ENCODE results near the gene TBC1D3B.
"Not testable (repeated sequence)": the region's sequence is repeated elsewhere in the genome, so short reads cannot be mapped to it uniquely, and the experiment has no call there.

The TBC1D3B gene

GRCh38 chr17:36182176-36183000 lies 6.0 kb upstream of the TBC1D3B start:
- in situ Hi-C loops (cut with MboI; ENCODE audit: low sequenced_read_pairs) = no loop called here

- in situ Hi-C loops (cut with MboI; ENCODE audit: low sequenced_read_pairs) = not testable (repeated sequence)
Measured at GRCh38 chr17:36181446-36182175, 5.2 kb upstream of the TBC1D3B start.

GRCh38 chr17:36168836-36169235 lies 7.6 kb downstream of the TBC1D3B start:
- in situ Hi-C loops (cut with MboI; ENCODE audit: low sequenced_read_pairs) = not testable (repeated sequence)

- in situ Hi-C loops (cut with MboI; ENCODE audit: low sequenced_read_pairs) = no loop called here
Measured at GRCh38 chr17:36153895-36154610, 22.4 kb downstream of the TBC1D3B start.

- in situ Hi-C loops (cut with MboI; ENCODE audit: low sequenced_read_pairs) = no loop called here
Measured at GRCh38 chr17:36152639-36153120, 23.8 kb downstream of the TBC1D3B start.

- in situ Hi-C loops (cut with MboI; ENCODE audit: low sequenced_read_pairs) = no loop called here
Measured at GRCh38 chr17:36151891-36152638, 24.4 kb downstream of the TBC1D3B start.

- in situ Hi-C loops (cut with MboI; ENCODE audit: low sequenced_read_pairs) = no loop called here
Measured at GRCh38 chr17:36149296-36149820, 27.1 kb downstream of the TBC1D3B start.

GRCh38 chr17:36148559-36149295 lies 27.7 kb downstream of the TBC1D3B start:
- in situ Hi-C loops (cut with MboI; ENCODE audit: low sequenced_read_pairs) = no loop called here

- in situ Hi-C loops (cut with MboI; ENCODE audit: low sequenced_read_pairs) = no loop called here
Measured at GRCh38 chr17:36147601-36148000, 28.8 kb downstream of the TBC1D3B start.

- in situ Hi-C loops (cut with MboI; ENCODE audit: low sequenced_read_pairs) = no loop called here
Measured at GRCh38 chr17:36144981-36145729, 31.3 kb downstream of the TBC1D3B start.

GRCh38 chr17:36144014-36144413 lies 32.4 kb downstream of the TBC1D3B start:
- in situ Hi-C loops (cut with MboI; ENCODE audit: low sequenced_read_pairs) = no loop called here

GRCh38 chr17:36142806-36143205 lies 33.6 kb downstream of the TBC1D3B start:
- in situ Hi-C loops (cut with MboI; ENCODE audit: low sequenced_read_pairs) = no loop called here

- in situ Hi-C loops (cut with MboI; ENCODE audit: low sequenced_read_pairs) = no loop called here
Measured at GRCh38 chr17:36142235-36142634, 34.2 kb downstream of the TBC1D3B start.

GRCh38 chr17:36136439-36136838 lies 40.0 kb downstream of the TBC1D3B start:
- in situ Hi-C loops (cut with MboI; ENCODE audit: low sequenced_read_pairs) = no loop called here

GRCh38 chr17:36136036-36136435 lies 40.4 kb downstream of the TBC1D3B start:
- in situ Hi-C loops (cut with MboI; ENCODE audit: low sequenced_read_pairs) = no loop called here

GRCh38 chr17:36135465-36135864 lies 41.0 kb downstream of the TBC1D3B start:
- in situ Hi-C loops (cut with MboI; ENCODE audit: low sequenced_read_pairs) = no loop called here

GRCh38 chr17:36133602-36134236 lies 42.7 kb downstream of the TBC1D3B start:
- in situ Hi-C loops (cut with MboI; ENCODE audit: low sequenced_read_pairs) = no loop called here

GRCh38 chr17:36132421-36132831 lies 44.0 kb downstream of the TBC1D3B start:
- in situ Hi-C loops (cut with MboI; ENCODE audit: low sequenced_read_pairs) = no loop called here

- in situ Hi-C loops (cut with MboI; ENCODE audit: low sequenced_read_pairs) = no loop called here
Measured at GRCh38 chr17:36131931-36132330, 44.5 kb downstream of the TBC1D3B start.
